ENCODE measurements around the gene G6PD.

G6PD gene

DNA sequence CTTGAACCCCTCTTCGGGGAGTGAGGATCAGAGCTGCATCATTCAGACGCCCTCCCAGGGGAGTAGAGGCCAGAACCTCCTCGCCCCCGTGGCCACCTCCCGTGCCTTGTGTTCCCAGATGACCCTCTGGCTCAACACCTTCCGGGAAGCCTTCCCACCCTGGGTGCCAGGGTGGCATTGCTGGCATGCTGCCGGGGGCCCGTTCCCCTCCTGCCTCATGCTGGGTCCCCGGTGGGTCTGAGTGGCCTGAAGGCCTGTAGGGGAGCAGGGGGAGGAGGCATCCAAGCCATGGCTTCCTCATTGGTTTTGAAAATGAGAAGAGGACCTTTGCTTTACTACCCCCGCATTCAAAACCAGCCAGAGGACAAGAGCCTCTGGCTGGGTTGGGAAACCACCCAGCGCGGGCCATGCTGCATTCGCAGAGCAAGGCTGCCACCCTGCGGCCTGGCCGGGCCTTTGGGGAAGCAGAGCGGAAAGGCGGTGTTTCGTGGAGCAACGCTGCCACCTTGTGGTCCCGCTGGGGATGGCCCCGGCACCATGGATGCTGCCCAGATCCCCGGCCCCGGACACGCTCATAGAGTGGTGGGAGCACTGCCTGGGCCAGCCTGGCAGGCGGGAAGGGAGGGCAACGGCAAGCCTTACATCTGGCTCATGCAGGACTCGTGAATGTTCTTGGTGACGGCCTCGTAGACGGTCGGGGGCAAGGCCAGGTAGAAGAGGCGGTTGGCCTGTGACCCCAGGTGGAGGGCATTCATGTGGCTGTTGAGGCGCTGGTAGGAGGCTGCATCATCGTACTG, 11.9 kb downstream of the G6PD start:
- H3K4me3 ChIP-seq (ENCODE audit: control insufficient read depth, low read depth, low read length), result no peak overlapping the region
- peak; percentile 86 for DNase-seq (ENCODE audit: low read depth)
- peak; percentile 97 for TF ChIP-seq CTCF (conservative IDR thresholded peaks at IDR 0.05; ENCODE audit: control insufficient read depth, insufficient read depth, low read depth, low read length)

GRCh38 chrX:154532690-154533089, 14.0 kb downstream of the G6PD start:
- TF ChIP-seq CTCF (conservative IDR thresholded peaks at IDR 0.05; ENCODE audit: control insufficient read depth, insufficient read depth, low read depth, low read length), result no peak
- no peak for DNase-seq (ENCODE audit: low read depth)
- H3K4me3 ChIP-seq (ENCODE audit: control insufficient read depth, low read depth, low read length), result no peak overlapping the region

DNA sequence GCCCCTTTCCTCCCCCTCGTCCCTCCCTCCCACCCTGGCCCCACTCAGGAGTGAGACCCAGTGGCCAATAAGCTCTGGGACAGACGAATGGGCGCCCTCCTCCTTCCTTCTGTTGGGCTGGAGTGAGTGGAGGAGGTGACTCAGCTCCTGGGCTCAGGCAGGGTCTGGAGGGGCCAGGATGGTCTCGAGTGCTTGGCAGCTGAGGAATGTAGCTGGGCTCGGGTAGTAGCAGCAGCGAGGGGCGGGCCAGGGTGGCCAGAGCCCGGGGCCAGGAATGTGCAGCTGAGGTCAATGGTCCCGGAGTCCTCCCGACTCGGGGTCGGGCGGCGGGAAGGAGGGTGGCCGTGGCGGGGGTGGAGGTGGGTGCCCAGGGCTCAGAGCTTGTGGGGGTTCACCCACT, 15.0 kb downstream of the G6PD start:
- no peak overlapping the region for H3K4me3 ChIP-seq (ENCODE audit: control insufficient read depth, low read depth, low read length)
- DNase-seq (ENCODE audit: low read depth), result peak; percentile 39
- no peak for TF ChIP-seq CTCF (conservative IDR thresholded peaks at IDR 0.05; ENCODE audit: control insufficient read depth, insufficient read depth, low read depth, low read length)

GRCh38 chrX:154530286-154530685, 16.4 kb downstream of the G6PD start:
- DNase-seq (ENCODE audit: low read depth), result no peak
- no peak overlapping the region for H3K4me3 ChIP-seq (ENCODE audit: control insufficient read depth, low read depth, low read length)

GRCh38 chrX:154529206-154529612, 17.4 kb downstream of the G6PD start:
- no peak for TF ChIP-seq CTCF (conservative IDR thresholded peaks at IDR 0.05; ENCODE audit: control insufficient read depth, insufficient read depth, low read depth, low read length)
- peak; percentile 66 for DNase-seq (ENCODE audit: low read depth)
- H3K4me3 ChIP-seq (ENCODE audit: control insufficient read depth, low read depth, low read length), result no peak overlapping the region

More at GRCh38 chrX:154530286-154530685, 16.4 kb downstream of the G6PD start:
- no peak for TF ChIP-seq CTCF (conservative IDR thresholded peaks at IDR 0.05; ENCODE audit: control insufficient read depth, insufficient read depth, low read depth, low read length)

DNA sequence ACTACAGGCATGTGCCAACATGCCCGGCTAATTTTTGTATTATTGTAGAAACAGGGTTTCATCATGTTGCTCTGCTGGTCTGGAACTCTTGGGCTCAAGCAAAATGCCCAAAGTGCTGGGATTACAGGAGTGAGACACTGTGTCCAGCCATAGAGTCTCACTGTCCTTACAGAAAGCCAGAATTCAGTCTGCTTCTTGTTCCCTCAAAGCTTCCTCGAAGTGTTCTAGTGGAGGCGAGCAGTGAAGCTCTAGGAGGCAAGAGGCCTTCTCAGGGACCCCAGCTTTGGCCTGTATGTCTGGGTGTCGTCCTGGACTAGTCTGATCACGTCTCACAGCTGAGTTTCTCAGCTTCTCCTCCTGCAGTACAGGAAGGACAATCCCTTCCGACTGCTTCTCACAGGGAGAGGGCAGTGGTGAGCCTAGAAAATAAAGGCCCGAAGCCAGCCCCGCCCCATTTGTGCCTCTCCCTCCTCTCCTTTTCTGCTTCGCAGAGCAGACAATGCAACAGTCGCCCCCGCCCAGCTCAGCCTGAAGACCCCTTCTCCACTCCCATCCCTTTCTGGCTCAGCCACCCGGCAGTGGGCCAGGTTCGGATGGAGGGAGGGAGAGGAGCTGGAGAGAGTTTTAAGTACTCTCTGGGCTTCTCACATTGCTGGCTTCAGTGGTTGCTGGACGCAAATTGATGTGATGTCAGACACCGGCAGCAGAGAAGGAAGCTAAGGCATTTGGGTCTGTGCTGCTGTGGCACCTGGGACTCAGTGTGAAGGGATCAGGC, 19.6 kb downstream of the G6PD start:
- peak overlapping the region; percentile 24 for H3K4me3 ChIP-seq (ENCODE audit: control insufficient read depth, low read depth, low read length)
- TF ChIP-seq CTCF (conservative IDR thresholded peaks at IDR 0.05; ENCODE audit: control insufficient read depth, insufficient read depth, low read depth, low read length), result peak; percentile 57
- peak; percentile 69 for DNase-seq (ENCODE audit: low read depth)
